KG1 (cell line): ENCODE measurements around the gene LDLRAD3.

Experiments
- DNase-seq: peaks from one replicate; lab custom pipeline; 2025; lab: John Stamatoyannopoulos, UW

LDLRAD3 gene

DNA sequence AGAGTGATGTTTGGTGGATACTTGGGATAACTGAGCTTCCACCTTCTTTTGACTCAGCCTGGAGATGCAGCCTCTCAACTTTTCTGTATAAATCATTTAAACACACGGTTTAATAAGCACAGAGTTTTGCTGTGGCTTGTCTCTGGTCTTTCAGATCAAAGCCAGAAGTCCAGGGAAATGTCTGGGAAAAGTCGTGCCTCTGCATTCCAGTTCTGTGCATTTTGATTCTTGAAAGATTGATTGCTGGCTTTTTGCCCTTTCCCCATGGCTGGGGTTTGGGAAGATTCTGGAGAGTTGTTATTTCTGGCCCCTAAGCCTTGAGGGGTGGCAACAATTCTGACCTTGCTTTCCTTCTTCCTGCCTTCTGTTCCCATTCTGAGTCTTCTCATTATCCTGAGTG is 191.2 kb downstream of the LDLRAD3 start:
- no peak for DNase-seq

DNA sequence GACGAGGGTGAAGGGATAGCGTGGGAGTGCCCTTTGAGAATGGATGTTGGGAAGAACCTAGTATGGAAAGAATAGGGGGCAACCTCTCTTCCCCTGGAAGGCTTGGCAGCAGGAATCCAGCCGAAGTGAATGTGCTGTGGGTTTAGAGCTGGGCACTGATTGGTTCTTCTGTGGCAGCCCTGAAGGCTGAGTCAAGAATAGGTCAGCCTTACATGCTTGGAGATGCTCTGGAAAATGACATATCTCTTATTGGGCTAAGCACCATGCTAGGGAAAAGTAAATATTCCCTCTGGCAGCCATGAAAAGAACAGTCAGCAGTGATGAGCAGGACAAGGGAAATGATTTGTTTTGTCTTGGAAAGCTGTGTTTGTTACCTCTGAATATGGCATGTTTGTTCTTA is 195.9 kb downstream of the LDLRAD3 start:
- DNase-seq = no peak

DNA sequence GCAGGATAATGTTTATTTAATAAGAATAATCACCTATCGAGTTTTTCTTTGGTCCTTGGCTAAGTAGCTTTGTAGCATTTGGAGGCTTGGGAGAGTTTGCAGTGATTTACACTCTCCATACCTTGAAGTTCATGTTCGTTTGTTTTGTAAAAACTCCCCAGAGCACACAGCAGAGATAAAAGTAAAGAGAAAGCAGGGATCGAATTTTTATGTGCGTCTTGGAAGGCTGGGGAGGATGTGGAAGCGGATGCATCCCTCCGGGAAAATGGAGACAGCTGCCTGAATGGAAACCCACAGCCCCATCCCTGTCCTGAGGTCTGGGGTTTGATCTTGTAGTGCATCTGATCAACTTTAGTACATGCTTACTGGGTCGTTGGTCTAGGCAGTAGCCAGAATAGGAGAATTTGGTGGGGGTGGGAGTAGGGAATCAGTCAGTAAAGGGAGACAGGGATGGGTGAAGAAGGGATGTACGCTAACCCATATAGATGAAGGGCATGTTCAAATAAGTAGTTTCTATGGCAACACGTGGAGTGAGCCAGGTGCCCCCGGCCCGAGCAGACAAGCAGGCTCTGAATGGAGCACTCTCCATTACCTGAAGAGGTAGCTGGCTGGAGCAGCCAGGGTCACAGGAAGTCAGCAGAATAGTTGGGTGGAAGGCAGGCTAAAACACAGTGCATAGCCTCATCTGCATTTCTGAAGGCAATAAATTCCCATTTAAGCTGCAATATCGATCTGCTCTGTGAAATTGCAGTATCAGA is 197.5 kb downstream of the LDLRAD3 start:
- no peak for DNase-seq

DNA sequence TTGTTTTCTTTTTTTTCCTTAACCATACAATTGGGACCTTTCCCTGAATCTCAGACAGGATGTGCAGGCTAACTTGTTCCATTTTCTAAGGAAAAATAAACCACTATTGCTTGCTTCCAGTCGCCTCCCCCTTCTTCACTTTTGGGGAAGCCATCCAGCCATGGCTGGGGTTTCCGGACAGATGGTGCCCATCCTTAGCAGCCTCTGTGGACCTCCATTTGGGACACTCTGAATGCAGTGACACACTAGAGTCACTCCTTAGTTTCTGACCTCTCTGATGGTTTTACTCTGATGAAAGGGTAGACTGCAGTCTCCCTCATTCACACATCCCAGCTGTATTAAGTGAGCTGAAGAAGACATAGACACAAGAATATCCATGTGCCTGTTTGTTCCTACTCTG is 198.1 kb downstream of the LDLRAD3 start:
- no peak for DNase-seq

DNA sequence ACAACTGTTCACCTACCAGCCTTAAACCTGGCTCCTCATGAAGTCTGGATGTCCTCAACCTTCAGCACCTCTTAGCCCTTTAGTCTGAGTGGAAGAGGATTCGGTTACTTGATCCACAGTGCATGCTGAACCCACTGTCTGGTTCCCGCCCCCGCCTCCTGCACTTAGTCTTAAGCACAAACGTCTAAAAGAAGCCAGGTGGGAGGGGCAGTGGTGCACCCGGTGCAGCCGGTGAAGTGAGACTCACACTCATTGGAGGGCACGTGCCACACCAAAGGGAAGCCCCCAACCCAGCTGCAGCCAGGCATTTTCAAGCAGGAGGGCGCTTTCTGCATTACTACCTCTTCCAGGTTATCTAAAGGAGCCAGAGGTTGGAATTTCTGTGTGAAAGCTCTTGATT is 198.6 kb downstream of the LDLRAD3 start:
- no peak for DNase-seq

DNA sequence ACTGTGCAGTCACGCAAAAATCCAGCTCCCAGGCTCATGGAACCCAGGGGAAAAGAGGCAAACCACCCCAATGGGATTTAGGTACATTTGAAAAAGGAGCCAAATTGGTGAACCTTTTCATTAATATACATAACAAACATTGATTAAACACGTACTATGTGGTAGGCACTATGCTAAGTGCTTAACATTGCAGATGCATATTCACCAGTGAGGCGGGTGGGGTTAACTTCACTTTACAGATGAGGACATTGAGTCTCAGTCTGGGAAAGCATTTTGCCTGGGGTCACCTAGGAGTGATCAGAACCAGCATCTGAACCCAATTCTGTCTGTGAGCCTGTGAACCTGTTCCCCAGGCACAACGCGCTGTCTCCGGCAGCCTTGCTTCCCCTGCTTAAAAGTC is 199.0 kb downstream of the LDLRAD3 start:
- no peak for DNase-seq

DNA sequence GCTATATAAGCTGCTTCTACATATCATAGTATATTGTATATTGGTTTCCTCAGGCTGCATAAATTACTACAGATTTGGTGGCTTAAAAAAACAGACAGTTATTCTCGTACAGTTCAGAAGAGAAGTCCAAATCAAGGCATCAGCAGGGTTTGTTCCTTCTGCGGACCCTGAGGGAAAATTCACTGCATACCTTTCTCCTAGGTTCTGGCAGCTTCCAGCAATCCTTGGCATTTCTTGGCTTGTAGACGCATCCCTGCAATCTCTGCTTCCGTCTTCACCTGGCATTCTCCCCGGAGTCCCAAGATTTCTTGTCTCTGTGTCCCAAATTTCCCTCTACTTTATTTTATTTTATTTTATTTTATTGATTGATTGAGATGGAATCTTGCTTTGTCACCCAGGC is 202.6 kb downstream of the LDLRAD3 start:
- no peak for DNase-seq

DNA sequence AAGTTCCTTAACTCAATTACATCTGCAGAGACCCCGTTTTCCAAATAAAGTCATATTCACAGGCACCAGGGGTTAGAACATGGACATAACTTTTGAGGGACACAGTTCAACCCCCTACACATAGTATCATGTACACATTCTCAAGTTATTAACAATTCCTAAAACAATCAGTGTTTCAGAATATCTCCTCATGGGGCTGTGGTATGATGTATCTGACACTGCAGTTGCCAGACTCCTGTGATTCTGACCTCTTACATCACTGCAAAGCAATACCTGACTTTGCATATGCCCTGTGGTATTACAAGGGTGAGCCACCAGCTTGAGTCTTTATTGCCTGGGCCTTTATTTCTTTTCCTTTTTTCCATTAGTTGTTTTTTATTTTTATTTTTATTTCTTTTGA is 203.6 kb downstream of the LDLRAD3 start:
- DNase-seq = no peak

DNA sequence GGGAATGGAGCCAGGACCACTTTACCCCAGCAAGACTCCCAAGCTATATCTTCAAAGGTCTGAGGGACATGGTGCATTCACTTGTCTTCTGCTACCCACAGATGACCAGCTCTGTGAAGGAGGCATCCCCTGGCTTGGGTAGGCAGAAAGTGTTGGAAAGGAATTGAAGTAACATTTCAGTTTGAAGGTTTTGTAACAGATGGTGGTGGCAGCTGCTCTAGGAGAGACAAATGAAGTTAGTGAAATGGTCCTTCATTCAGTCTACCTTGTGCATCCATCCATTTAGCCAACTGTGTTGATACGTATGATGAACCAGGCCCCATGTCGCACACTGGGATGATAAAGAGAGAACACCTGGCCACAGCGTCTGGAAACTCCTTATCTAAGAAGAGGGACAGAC is 204.8 kb downstream of the LDLRAD3 start:
- DNase-seq = no peak

DNA sequence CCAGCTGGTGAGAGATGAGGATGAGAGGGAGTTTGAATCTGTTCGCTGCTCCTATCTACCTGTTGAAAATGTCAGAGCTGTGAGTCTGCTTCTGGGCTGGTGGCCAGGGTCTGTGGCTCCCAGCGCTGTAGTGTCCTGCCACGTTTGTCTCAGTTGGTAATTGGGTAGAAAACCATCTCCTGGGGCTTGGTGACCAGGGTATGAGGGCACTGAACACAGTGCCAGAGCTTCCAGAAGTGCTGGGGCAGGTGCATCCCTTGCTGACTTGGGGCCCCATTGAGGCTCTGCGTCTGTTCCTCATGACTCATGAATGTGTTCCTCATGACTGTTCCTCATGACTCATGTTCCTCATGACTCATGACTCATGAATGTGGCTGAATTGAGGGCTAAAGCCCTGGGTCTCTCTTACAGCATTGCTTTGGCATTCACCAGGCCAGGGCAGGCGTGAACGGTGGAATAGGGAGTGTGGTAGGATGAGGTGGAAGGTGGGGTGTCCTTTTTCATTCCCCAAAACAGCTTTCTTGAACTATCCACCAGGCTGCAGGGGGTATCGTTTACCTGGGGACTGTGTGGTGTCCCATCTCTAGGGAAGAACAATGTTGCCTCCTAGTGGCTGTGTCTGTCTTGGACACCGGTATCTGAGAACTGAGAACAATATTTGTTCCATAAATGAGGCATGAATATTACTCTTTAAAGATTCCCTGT is 205.8 kb downstream of the LDLRAD3 start:
- DNase-seq = peak; percentile 67

DNA sequence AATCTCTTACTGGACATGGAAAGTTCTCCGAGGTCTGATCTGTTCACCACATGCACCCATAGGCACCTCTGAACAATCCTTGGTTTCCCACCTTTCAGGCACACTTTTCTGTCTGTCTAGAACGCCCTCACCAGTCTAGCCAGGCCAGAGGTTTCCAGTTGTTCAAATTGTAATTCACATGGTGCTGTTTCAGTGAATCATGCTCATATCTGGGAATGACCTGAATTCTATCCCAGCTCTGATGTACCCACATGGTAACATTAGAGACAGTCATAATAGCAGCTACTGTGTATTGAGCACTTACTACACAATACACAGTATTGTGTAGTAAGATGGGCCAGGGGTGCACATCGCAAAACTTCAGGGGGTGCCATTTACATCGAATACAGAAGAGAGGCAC is 207.1 kb downstream of the LDLRAD3 start:
- no peak for DNase-seq

DNA sequence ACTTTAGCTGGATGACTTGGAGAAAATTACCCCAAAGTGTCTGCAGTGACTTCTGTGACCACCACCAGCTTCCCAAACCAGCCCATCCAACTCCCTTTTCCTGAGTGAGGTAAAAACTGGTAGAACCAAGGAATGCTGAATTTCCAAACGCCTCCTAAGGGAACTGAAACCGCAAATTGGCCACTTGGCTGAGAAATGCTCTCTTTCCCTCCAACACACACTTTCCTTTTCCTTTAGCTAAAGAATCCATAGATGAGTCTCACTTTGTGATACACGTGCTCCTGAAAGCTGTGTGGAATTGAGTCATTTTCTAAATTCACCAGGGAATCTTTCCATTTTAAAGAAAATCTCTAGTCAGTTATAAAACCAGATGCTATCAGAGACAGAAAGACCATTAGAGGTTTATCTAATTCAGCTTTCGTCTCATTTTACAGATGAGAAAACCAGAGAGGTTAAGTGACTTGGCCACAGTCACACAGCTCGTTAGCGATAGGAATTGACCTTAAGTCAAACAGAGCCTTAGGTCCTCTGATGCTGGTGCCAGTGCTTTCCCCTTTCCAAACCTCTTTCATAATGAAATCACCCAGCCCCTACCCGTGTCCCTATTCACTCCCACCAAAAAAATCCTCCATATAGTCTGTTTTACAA is 208.2 kb downstream of the LDLRAD3 start:
- DNase-seq = no peak

DNA sequence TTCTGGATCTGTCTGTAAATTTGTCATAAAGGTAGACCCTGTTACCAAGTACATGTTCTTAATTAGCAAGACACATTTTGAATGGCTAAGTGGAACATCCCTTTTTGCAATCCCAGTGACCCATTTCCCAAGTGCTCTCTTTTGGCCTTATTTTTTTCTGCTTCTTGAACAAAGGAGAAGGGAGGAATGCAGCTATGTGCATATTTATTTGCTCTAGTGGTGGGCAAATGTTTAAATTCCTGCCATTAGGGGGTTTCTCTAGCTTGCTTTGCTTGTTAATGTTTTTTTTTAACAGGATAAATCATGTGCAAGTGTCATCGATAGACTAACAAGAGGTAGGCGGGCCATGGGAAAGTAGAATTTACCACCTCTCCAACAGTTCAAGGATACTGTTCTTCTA is 209.7 kb downstream of the LDLRAD3 start:
- no peak for DNase-seq

DNA sequence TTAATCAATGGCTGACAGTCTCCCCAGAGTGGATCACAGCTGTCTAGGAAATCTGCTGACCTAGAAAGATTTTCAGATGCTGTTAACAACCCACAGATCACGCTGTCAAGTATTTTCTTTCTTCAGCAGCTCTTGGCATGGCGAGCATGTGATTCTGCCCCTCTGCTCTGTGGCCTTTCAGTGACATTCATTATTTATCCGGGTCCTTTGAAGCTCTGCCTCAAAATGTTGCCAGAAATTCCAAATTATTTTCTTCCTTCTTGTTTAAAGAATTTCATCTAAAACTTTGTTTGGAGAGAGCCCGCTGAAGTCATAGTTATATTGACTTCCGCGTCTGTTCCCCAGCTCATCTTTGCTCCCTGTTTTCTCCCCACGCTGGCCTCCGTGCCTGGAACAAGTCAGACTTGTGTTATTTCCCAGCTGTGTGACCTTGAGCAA is 211.3 kb downstream of the LDLRAD3 start:
- no peak for DNase-seq

DNA sequence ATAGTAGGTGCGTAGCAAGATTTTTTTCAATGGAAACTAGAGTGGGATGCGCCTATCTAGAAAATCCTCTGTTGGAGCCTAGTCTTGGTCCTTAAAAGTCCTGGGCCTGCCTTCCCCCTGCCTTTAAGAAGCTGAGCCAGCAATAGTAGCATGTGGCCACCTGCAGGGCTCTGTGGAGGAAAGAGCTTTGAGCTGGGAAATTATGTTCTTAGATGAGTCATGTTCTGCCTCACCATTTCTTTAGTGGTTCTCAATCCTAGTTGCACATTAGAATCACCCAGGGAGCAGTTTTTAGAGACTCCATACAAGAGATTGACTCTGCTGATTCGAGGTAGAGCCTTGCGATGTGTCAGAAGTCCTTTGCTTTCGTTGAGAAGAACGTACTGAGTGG is 211.9 kb downstream of the LDLRAD3 start:
- no peak for DNase-seq

DNA sequence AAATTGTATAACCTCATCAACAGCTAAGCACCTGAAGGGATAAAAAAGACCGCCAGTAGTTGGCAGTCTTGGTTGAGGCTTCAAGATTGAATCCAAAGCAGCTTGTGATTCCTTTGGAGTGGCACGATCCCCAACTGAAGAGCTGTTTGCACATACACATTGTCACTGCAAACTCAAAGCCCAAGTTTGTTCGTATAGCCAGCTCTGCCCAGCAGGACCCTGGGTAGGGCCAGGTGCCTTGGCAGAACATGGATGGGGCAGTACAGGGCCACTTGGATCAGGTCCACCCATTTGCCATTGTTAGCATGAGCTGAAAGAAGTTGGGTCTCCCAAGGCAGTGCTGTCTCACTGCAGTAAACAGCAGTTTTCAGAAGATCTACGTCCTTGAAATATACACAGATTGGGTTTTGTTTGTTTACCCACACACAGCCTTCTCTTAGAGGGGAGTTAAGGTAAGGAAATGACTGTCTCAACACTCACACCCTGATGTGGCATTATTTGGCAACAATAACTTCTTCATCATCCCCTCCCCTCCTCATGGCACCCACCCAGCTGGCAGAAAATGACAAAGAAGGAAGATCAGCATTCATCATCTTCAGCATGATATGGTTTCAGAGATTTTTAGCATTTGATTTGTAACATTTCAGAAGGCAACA is 212.4 kb downstream of the LDLRAD3 start:
- no peak for DNase-seq

DNA sequence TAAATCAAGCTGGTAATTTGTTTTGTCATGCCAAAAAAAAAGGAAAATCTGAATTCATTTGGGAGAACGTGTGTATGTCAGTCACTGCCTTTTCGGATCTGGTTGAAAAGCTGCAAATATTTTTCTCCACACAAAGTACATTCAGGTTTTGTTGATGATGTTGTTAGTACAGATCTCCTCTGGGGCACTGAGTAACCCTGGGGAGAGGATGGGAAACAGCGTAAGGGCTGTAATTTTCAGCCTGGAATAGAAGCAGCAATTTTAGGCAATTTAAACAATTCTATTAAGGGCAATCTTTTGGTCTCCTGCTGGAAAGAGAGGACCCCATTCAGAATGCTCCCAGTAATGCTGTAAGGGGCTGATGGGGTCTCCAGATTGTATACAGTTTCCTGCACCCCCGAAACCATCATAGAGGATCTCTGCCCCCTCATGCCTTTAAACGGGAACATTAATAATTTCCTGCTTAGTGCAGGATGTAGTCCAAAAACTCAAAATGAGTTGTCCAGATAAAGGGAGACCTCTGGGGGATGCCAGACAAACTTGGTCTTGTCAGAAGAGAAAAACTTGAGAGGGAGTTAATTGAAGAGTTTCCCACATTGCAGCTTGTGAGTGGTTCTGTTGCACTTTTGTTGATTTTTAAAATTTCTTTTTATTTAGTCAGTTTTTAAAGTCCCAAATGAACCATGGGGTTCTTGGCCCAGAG is 213.1 kb downstream of the LDLRAD3 start:
- DNase-seq = no peak

DNA sequence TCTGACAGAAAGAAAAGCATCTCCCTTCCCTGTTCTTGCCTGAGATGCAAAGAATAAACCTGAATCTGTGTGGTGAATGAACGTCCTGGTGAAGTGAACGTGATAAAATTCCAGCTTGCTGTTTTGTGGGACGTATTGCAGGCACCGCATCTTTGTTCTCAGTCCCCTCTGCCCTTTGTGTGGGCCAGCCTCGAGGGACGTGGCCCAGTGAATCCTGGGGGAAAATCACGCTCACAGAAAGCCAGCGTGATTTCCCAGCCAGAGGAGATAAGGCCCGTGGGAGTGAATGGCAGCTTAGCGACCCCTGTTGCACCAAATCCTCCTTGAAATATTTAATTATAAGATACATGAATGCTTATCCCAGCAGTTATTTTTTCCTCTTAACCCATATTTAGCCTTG is 216.2 kb downstream of the LDLRAD3 start:
- no peak for DNase-seq

DNA sequence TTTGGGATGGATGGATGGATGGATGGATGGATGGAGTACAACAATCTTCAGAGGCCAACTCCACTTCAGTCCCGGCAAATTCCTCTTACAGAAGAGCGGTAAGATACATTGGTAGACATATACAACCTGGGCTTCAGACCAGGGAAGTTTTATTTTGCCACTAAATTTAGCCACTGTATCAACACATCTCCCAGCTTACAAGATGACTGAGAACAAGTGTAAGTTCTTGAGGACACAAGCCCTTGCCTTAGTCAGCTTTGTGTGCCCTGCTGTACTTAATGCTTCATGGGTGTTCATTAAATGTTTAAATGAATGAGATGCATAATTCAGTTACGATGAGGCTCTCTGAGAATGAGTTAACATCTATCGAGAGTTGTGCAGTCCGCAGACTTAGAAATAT is 217.7 kb downstream of the LDLRAD3 start:
- DNase-seq = no peak

DNA sequence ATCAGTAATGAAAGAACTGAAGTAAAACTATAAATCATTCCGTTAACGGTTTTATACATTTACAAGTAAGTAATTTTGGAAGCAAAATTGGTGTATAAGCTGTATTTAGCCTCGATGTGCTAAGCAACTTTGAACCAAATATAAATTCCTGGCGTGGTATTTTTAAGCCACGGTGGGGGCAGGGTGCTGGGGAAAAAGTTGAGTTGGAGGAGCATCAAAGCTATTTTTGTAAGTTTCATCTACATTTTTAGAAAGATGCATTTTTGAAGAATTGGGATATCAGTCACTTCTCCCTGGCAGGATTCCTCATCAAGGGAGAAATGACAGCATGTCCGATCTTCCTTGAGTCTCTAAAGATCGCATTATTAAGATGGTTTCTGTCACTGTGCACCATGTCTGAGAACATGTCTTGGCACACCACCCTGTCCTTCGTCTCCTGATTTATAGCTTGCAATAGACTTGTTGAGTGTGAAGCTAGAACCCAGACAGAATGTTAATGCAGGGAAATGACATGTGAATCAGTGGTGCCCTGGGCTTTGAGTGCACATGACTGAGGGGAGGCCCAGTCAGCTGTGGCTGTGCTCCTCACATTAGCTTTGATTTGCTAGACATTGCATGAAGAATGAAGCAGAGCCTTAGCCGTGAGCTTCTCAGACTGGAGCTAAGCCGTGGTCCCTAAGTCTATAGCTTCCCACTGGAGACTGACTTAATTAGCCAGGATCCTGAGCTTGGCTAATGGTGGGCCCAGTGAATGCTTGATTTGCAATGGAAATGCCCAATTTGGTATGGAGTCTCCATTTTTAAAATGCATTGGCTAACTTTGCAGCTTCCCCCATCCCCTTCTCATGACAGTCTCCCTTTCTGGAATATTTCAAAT is 218.4 kb downstream of the LDLRAD3 start:
- no peak for DNase-seq

DNA sequence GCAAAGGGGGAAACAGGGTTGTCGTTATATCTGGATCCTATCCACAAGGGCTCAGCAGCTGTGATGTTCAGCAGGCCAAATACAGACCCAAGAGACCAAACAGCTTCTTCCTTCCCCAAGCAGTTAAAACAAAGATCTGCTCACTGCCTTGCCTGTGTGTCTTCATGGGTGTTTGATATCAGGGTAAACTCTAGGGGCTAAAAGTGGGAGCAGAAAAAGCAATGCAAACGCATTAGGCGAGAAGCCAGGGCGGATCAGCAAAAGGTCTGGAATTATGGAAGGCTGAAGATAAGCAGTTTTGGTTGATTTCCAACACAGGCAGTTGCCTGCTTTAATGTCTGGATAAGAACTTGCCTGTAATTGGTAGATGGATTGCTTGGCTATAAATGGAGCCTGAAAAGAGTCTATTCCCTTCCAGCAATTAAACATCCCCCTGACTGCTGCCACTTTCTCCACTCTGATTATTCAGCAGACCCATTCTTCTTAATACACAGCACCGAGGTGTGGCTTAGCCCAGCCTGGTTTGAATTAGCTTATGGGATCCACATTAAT is 219.1 kb downstream of the LDLRAD3 start:
- DNase-seq = no peak
